Measurements from ENCODE around the gene USO1.

DNA sequence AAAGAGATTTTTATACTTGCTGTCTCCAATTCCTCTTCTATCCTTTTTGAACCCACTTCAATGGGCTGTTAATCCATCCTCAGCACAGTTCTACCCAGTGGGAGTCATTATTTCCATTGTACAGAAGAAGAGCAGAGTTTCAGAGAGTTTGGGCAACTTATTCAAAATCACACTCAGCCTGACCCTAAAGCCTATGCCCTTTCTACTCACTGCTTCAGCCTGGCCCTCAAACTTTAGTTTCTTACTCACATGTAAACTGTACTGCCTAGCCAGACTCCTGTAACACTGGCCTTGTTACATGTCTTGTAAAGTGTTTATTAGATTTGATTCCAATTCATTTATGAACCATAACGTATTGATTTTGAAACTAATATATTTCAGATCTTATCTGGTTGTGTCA lies 25.1 kb upstream of the USO1 start:
- no peak for TF ChIP-seq POLR2AphosphoS5 (IDR thresholded peaks at IDR 0.05)
- TF ChIP-seq, protein P1, sequence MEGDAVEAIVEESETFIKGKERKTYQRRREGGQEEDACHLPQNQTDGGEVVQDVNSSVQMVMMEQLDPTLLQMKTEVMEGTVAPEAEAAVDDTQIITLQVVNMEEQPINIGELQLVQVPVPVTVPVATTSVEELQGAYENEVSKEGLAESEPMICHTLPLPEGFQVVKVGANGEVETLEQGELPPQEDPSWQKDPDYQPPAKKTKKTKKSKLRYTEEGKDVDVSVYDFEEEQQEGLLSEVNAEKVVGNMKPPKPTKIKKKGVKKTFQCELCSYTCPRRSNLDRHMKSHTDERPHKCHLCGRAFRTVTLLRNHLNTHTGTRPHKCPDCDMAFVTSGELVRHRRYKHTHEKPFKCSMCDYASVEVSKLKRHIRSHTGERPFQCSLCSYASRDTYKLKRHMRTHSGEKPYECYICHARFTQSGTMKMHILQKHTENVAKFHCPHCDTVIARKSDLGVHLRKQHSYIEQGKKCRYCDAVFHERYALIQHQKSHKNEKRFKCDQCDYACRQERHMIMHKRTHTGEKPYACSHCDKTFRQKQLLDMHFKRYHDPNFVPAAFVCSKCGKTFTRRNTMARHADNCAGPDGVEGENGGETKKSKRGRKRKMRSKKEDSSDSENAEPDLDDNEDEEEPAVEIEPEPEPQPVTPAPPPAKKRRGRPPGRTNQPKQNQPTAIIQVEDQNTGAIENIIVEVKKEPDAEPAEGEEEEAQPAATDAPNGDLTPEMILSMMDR (IDR thresholded peaks at IDR 0.05) = no peak
